UCSD-AML1 (cell line): ENCODE results near the gene ABCC2.
"Not testable (repeated sequence)": the region's sequence is repeated elsewhere in the genome, so short reads cannot be mapped to it uniquely, and the experiment has no call there.

Experiments used
- DNase-seq: peaks from one replicate; lab custom pipeline; 2025; ENCODE audit not compliant: unreplicated experiment; lab: John Stamatoyannopoulos, UW

Gene ABCC2

GRCh38 chr10:99851825-99852224 is 69.4 kb downstream of the ABCC2 start:
- DNase-seq: no peak

GRCh38 chr10:99852481-99853213 is 70.2 kb downstream of the ABCC2 start:
- DNase-seq: no peak

- DNase-seq: no peak
Measured at GRCh38 chr10:99853655-99854054, 71.2 kb downstream of the ABCC2 start.

- DNase-seq: no peak
Measured at GRCh38 chr10:99854860-99855259, 72.4 kb downstream of the ABCC2 start.

GRCh38 chr10:99855479-99856071 is 73.1 kb downstream of the ABCC2 start:
- DNase-seq: no peak

GRCh38 chr10:99858849-99859248 is 76.4 kb downstream of the ABCC2 start:
- no peak for DNase-seq

GRCh38 chr10:99859585-99859984 is 77.1 kb downstream of the ABCC2 start:
- DNase-seq: no peak

- DNase-seq: no peak
Measured at GRCh38 chr10:99860466-99860865, 78.0 kb downstream of the ABCC2 start.

GRCh38 chr10:99863535-99864240 is 81.2 kb downstream of the ABCC2 start:
- DNase-seq: not testable (repeated sequence)

GRCh38 chr10:99867250-99867649 is 84.8 kb downstream of the ABCC2 start:
- not testable (repeated sequence) for DNase-seq

- no peak for DNase-seq
Measured at GRCh38 chr10:99869581-99870122, 87.2 kb downstream of the ABCC2 start.

GRCh38 chr10:99870123-99870730 is 87.8 kb downstream of the ABCC2 start:
- DNase-seq: peak; percentile 15

GRCh38 chr10:99872367-99873162 is 90.1 kb downstream of the ABCC2 start:
- DNase-seq: no peak

- no peak for DNase-seq
Measured at GRCh38 chr10:99873846-99874245, 91.4 kb downstream of the ABCC2 start.

- no peak for DNase-seq
Measured at GRCh38 chr10:99874341-99875085, 92.1 kb downstream of the ABCC2 start.

GRCh38 chr10:99875473-99875872 is 93.0 kb downstream of the ABCC2 start:
- DNase-seq: no peak

- no peak for DNase-seq
Measured at GRCh38 chr10:99880080-99880835, 97.8 kb downstream of the ABCC2 start.

- DNase-seq: no peak
Measured at GRCh38 chr10:99881371-99881770, 98.9 kb downstream of the ABCC2 start.

- DNase-seq: no peak
Measured at GRCh38 chr10:99883523-99883922, 101.1 kb downstream of the ABCC2 start.
